B cell (primary cell): ENCODE measurements around the gene STK11. TPM values are rescaled to one million over a fixed set of nuclear protein-coding genes. Genes with fewer than 3 reads are reported as not detected.

Experiments
- ATAC-seq: fragments of 200-7000 bp; cut with Tn5 transposase; one replicate; pipeline ENCODE4 v1.10.0; 2021; ENCODE audit warnings: low read depth, mild to moderate bottlenecking, moderate number of reproducible peaks, moderate library complexity
- CTCF ChIA-PET: fragments of 350-600 bp; sonication (Branson Sonifier 250); formaldehyde crosslinking; loops from one replicate; lab custom pipeline; 2021; ENCODE audit warnings: antibody characterized with exemption, inconsistent platforms; lab: Charles Lee
- POLR2A ChIA-PET: fragments of 350-600 bp; sonication (Branson Sonifier 250); formaldehyde crosslinking; loops from one replicate; lab custom pipeline; 2021; ENCODE audit warnings: antibody characterized with exemption; lab: Charles Lee
- DNase-seq: peaks from one replicate; pipeline ENCODE4 v3.0.0; 2013
- H2AFZ ChIP-seq: 2 replicates; pipeline ENCODE4 v1.6.1; 2012; ENCODE audit warnings: mild to moderate bottlenecking, low read depth, low read length; ENCODE audit not compliant: insufficient read depth, poor library complexity, severe bottlenecking
- H3K27ac ChIP-seq, 2 donors: 1 replicate in 1 of 2; 2 replicates in 1 of 2; pipeline ENCODE4 v1.5.1; 2012 to 2013; ENCODE audit warnings: low read length in 2 of 2, mild to moderate bottlenecking in 2 of 2, moderate library complexity in 1 of 2
- H3K27me3 ChIP-seq, 4 experiments: fragments of 200-600 bp in 1 of 4; sonication (generic) in 1 of 4; replicated peaks in 1 of 4; 1 replicate in 2 of 4; 2 replicates in 2 of 4; pipeline versions ENCODE4 v1.6.1 to v1.7.0; 2013 to 2016; ENCODE audit warnings: low read length in 3 of 4, mild to moderate bottlenecking in 2 of 4, mixed read lengths in 1 of 4, moderate library complexity in 1 of 4; ENCODE audit not compliant: insufficient read depth in 4 of 4, control insufficient read depth in 3 of 4; ENCODE audit errors: control extremely low read depth in 1 of 4
- H3K36me3 ChIP-seq, 2 experiments: replicated peaks in 1 of 2; 1 replicate in 1 of 2; 2 replicates in 1 of 2; pipeline versions ENCODE4 v1.6.1 to v1.7.1; 2013; ENCODE audit warnings: low read length in 1 of 2; ENCODE audit not compliant: insufficient read depth in 2 of 2, control insufficient read depth in 1 of 2; ENCODE audit errors: control extremely low read depth in 1 of 2, extremely low read depth in 1 of 2
- H3K4me1 ChIP-seq, 2 donors: fragments of 200-600 bp in 1 of 2; sonication (generic) in 1 of 2; 1 replicate in 1 of 2; 2 replicates in 1 of 2; pipeline versions ENCODE4 v1.5.1 to v1.6.1; 2013 to 2017; ENCODE audit warnings: low read length in 2 of 2; ENCODE audit not compliant: control insufficient read depth in 2 of 2, insufficient read depth in 2 of 2
- H3K4me2 ChIP-seq: replicated peaks from 2 replicates; pipeline ENCODE3; 2012; ENCODE audit warnings: mild to moderate bottlenecking, low read depth, low read length; ENCODE audit not compliant: poor library complexity, severe bottlenecking
- H3K4me3 ChIP-seq, 5 experiments: fragments of 200-600 bp in 1 of 5; sonication (generic) in 1 of 5; 1 replicate in 3 of 5; 2 replicates in 2 of 5; pipeline versions ENCODE4 v1.5.1 to v1.7.0; 2011 to 2016; ENCODE audit warnings: low read length in 4 of 5, mild to moderate bottlenecking in 4 of 5, low read depth in 2 of 5, control low read depth in 1 of 5, moderate library complexity in 1 of 5; ENCODE audit not compliant: insufficient read depth in 1 of 5; ENCODE audit errors: control extremely low read depth in 1 of 5, extremely low read depth in 1 of 5
- H3K79me2 ChIP-seq: fragments of 200-600 bp; sonication (generic); one replicate; pipeline ENCODE4 v1.6.0; 2016; ENCODE audit warnings: low read length; ENCODE audit not compliant: control insufficient read depth, insufficient read depth
- H3K9ac ChIP-seq: fragments of 200-600 bp; sonication (generic); 2 replicates; pipeline ENCODE4 v1.6.1; 2017; ENCODE audit warnings: mild to moderate bottlenecking, low read length, moderate library complexity
- H3K9me3 ChIP-seq, 3 donors: one replicate each; pipeline versions ENCODE4 v1.6.1 to v1.7.1; 2013; ENCODE audit warnings: low read length in 2 of 3; ENCODE audit not compliant: control insufficient read depth in 2 of 3, insufficient read depth in 1 of 3; ENCODE audit errors: control extremely low read depth in 1 of 3
- H4K20me1 ChIP-seq: 2 replicates; pipeline ENCODE4 v1.6.0; 2012; ENCODE audit warnings: mild to moderate bottlenecking, low read length; ENCODE audit not compliant: insufficient read depth, control insufficient read depth, poor library complexity, severe bottlenecking
- H3K27ac Mint-ChIP-seq: one replicate; pipeline ENCODE4 v1.8.0; 2021; ENCODE audit warnings: mixed read lengths
- H3K27me3 Mint-ChIP-seq: one replicate; pipeline ENCODE4 v1.8.0; 2021; ENCODE audit warnings: mixed read lengths
- H3K4me1 Mint-ChIP-seq: one replicate; pipeline ENCODE4 v1.8.0; 2021; ENCODE audit warnings: mixed read lengths
- H3K4me3 Mint-ChIP-seq: one replicate; pipeline ENCODE4 v1.8.0; 2021; ENCODE audit warnings: mixed read lengths
- H3K9me3 Mint-ChIP-seq: one replicate; pipeline ENCODE4 v1.8.0; 2022; ENCODE audit warnings: mixed read lengths; ENCODE audit not compliant: insufficient read depth
- CTCF ChIP-seq: fragments of 200-600 bp; IDR thresholded peaks from one replicate; pipeline ENCODE4 v1.8.0; 2022; ENCODE audit warnings: antibody characterized with exemption, mild to moderate bottlenecking
- EZH2 ChIP-seq: IDR thresholded peaks from 2 replicates; pipeline ENCODE4 v1.6.1; 2012; ENCODE audit warnings: borderline replicate concordance, low read depth, mild to moderate bottlenecking, moderate library complexity, low read length; ENCODE audit not compliant: insufficient read depth, poor library complexity, severe bottlenecking
- WGBS: methylation state at CpG from one replicate; pipeline ENCODE4 v1.1.5; 2013; ENCODE audit warnings: missing lambda C conversion rate; ENCODE audit not compliant: insufficient coverage; 5-methylcytosine and 5-hydroxymethylcytosine counted together
- intact Hi-C: fragments of 100-400 bp; cut with micrococcal nuclease; formaldehyde crosslinking; loops from one replicate; pipeline ENCODE4 v1.10.0; 2022
- polyA plus RNA-seq: library from polyadenylated mRNA; depleted of rRNA; stranded (reverse); fragments of >200 nt; gene quantifications from 2 replicates; pipeline ENCODE4 v1.2.3, GENCODE V29; 2012
- total RNA-seq, 2 donors: library from RNA; stranded (reverse); fragments of 120-200 nt in 1 of 2; gene quantifications; 1 replicate in 1 of 2; 2 replicates in 1 of 2; pipeline versions ENCODE4 v1.2.3 to v1.2.4, GENCODE V29; 2013 to 2022

The STK11 gene
- total and polyA plus RNA-seq, 2 donors (not counting 1 experiment from before 2014, with no cell fraction given) = 87.9 to 89.9 TPM

- Mint-ChIP-seq H3K9me3 (no peaks in the 10 kb centered on the region), H3K4me3 (no peak overlapping the region), H3K27me3 (no peaks in the 10 kb centered on the region), H3K27ac (no peak overlapping the region), H3K4me1 (peaks cover 8% of the 10 kb centered on the region)
- intact Hi-C loops = no loop called here
- H3K4me1 ChIP-seq = no peaks in the 10 kb centered on the region
- DNase-seq (no peak), ATAC-seq (no peak)
- no peaks in the 10 kb centered on the region for H3K9me3 ChIP-seq
- H4K20me1 ChIP-seq = peaks cover 84% of the 10 kb centered on the region
- TF ChIP-seq CTCF (no peak), EZH2 (no peak)
- no peak overlapping the region for H3K4me3 ChIP-seq
- POLR2A ChIA-PET = interaction anchor here (0.5 to 0.6 kb wide), 3 partner anchors 24 to 34 kb away, joined by 3 to 5 read pairs (median 3); no protein-coding TSS in a partner anchor
- peaks cover 0 to 6% of the 10 kb centered on the region in 2 experiments for H3K36me3 ChIP-seq
- peaks cover 81% of the 10 kb centered on the region for H3K79me2 ChIP-seq
- WGBS = 94% methylated on average over 29 of the region's 32 CpGs
- no peak overlapping the region for H3K4me2 ChIP-seq
- CTCF ChIA-PET = no interaction called here
- no peak overlapping the region for H2AFZ ChIP-seq
- no peak overlapping the region for H3K27ac ChIP-seq
- no peak overlapping the region for H3K9ac ChIP-seq
- no peaks in the 10 kb centered on the region for H3K27me3 ChIP-seq
Observed at GRCh38 chr19:1158885-1159448, 46.6 kb upstream of the STK11 start.

GRCh38 chr19:1159864-1160595 lies 45.5 kb upstream of the STK11 start:
- TF ChIP-seq CTCF = no peak
- TF ChIP-seq EZH2 = no peak
- Histone ChIP-seq H3K4me2 (no peak overlapping the region), H4K20me1 (peaks cover 79% of the 10 kb centered on the region), H3K9ac (no peak overlapping the region), H3K36me3 (peaks cover 0 to 6% of the 10 kb centered on the region in 2 experiments), H3K27ac (no peak overlapping the region), H2AFZ (no peak overlapping the region), H3K4me1 (no peaks in the 10 kb centered on the region), H3K79me2 (peaks cover 78% of the 10 kb centered on the region), H3K27me3 (no peaks in the 10 kb centered on the region), H3K4me3 (no peak overlapping the region), H3K9me3 (no peaks in the 10 kb centered on the region)
- H3K27me3 Mint-ChIP-seq = no peaks in the 10 kb centered on the region
- ATAC-seq (no peak), DNase-seq (no peak)
- no peak overlapping the region for H3K27ac Mint-ChIP-seq
- no peak overlapping the region for H3K4me3 Mint-ChIP-seq
- intact Hi-C loops = no loop called here
- ChIA-PET POLR2A (no interaction called here), CTCF (interaction anchor here (0.6 kb wide), 1 partner anchor 122 kb away, joined by 3 read pairs; no protein-coding TSS in a partner anchor)
- no peaks in the 10 kb centered on the region for H3K9me3 Mint-ChIP-seq
- H3K4me1 Mint-ChIP-seq = peaks cover 8% of the 10 kb centered on the region
- 89% methylated on average over 22 of the region's 31 CpGs for WGBS
